SK-N-SH (cell line): ENCODE results near the gene GALNS. TPM values are rescaled to one million over a fixed set of nuclear protein-coding genes. Genes with fewer than 3 reads are reported as not detected.

Experiments
- CTCF ChIA-PET: fragments of 300-600, 350-600 bp; formaldehyde crosslinking; extraction: SDS; loops from one replicate; lab custom pipeline; 2021; lab: Yijun Ruan, JAX
- POLR2A ChIA-PET: fragments of 350-600 bp; sonication (Branson Sonifier 250); formaldehyde crosslinking; extraction: SDS; loops from one replicate; lab custom pipeline; 2020; ENCODE audit warnings: antibody characterized with exemption, inconsistent platforms; lab: Yijun Ruan, JAX
- DNase-seq: peaks from one replicate; pipeline ENCODE4 v3.0.0; 2012
- H2AFZ ChIP-seq: fragments of 200-600 bp; sonication (generic); 2 replicates; pipeline ENCODE4 v1.8.1; 2016; ENCODE audit warnings: antibody characterized with exemption, mild to moderate bottlenecking, low read depth
- H3F3A ChIP-seq: fragments of 200-600 bp; sonication (generic); replicated peaks from 2 replicates; pipeline ENCODE3; 2016; ENCODE audit warnings: antibody characterized with exemption, mild to moderate bottlenecking; ENCODE audit not compliant: insufficient read depth
- H3K27ac ChIP-seq, 2 experiments: fragments of 200-500 bp in 1 of 2; fragments of 200-600 bp in 1 of 2; sonication (Bioruptor generic) in 1 of 2; sonication (generic), shearing (Covaris generic) in 1 of 2; 2 replicates each; pipeline versions ENCODE4 v1.5.1 to v1.6.1; 2014 to 2016; ENCODE audit warnings: low read depth in 2 of 2, inconsistent platforms in 1 of 2, low read length in 1 of 2, mild to moderate bottlenecking in 1 of 2, mixed read lengths in 1 of 2
- H3K27me3 ChIP-seq: fragments of 200-600 bp; sonication (generic), shearing (Covaris generic); 2 replicates; pipeline ENCODE4 v1.6.1; 2016; ENCODE audit warnings: mixed run types; ENCODE audit not compliant: insufficient read depth
- H3K36me3 ChIP-seq, 2 experiments: fragments of 200-500 bp in 1 of 2; fragments of 200-600 bp in 1 of 2; sonication (Bioruptor generic) in 1 of 2; sonication (generic) in 1 of 2; replicated peaks in 1 of 2; 2 replicates each; pipeline versions ENCODE3 to v1.5.1; 2014 to 2016; ENCODE audit warnings: low read length in 1 of 2, mild to moderate bottlenecking in 1 of 2; ENCODE audit not compliant: insufficient read depth in 2 of 2, control insufficient read depth in 1 of 2
- H3K4me1 ChIP-seq, 2 experiments: fragments of 200-500 bp in 1 of 2; fragments of 200-600 bp in 1 of 2; sonication (Bioruptor generic) in 1 of 2; sonication (generic), shearing (Covaris generic) in 1 of 2; 2 replicates each; pipeline versions ENCODE4 v1.5.1 to v1.6.1; 2014 to 2016; ENCODE audit warnings: low read depth in 1 of 2, low read length in 1 of 2, mixed run types in 1 of 2; ENCODE audit not compliant: insufficient read depth in 2 of 2, control insufficient read depth in 1 of 2
- H3K4me2 ChIP-seq: fragments of 200-600 bp; sonication (generic), shearing (Covaris generic); 2 replicates; pipeline ENCODE4 v1.6.1; 2017; ENCODE audit warnings: mixed run types
- H3K4me3 ChIP-seq, 2 experiments: fragments of 200-500 bp in 1 of 2; fragments of 200-600 bp in 1 of 2; sonication (Bioruptor generic) in 1 of 2; sonication (generic), shearing (Covaris generic) in 1 of 2; 2 replicates each; pipeline versions ENCODE4 v1.5.1 to v1.8.1; 2014 to 2016; ENCODE audit warnings: low read depth in 2 of 2, inconsistent platforms in 1 of 2, low read length in 1 of 2, mild to moderate bottlenecking in 1 of 2, mixed read lengths in 1 of 2, moderate library complexity in 1 of 2
- H3K79me2 ChIP-seq: fragments of 200-600 bp; sonication (generic); 2 replicates; pipeline ENCODE4 v1.8.1; 2017; ENCODE audit warnings: mild to moderate bottlenecking; ENCODE audit not compliant: insufficient read depth
- H3K9ac ChIP-seq: fragments of 200-600 bp; sonication (generic); 2 replicates; pipeline ENCODE4 v1.6.1; 2017; ENCODE audit warnings: mixed run types
- H3K9me2 ChIP-seq: fragments of 200-600 bp; sonication (generic); 2 replicates; pipeline ENCODE4 v1.6.1; 2017; ENCODE audit warnings: mixed run types
- H3K9me3 ChIP-seq: fragments of 200-600 bp; sonication (generic); 2 replicates; pipeline ENCODE4 v1.6.1; 2017; ENCODE audit warnings: mixed run types, mild to moderate bottlenecking, moderate library complexity
- H4K20me1 ChIP-seq: fragments of 200-600 bp; sonication (generic); 2 replicates; pipeline ENCODE4 v1.6.1; 2017; ENCODE audit warnings: mild to moderate bottlenecking, mixed run types; ENCODE audit not compliant: insufficient read depth
- EP300 ChIP-seq, 2 experiments: IDR thresholded peaks; 2 replicates each; pipeline versions ENCODE4 v1.4.0 to v1.6.1; 2012; ENCODE audit warnings: borderline replicate concordance in 1 of 2, low read depth in 1 of 2, low read length in 1 of 2
- EZH2phosphoT487 ChIP-seq: fragments of 200-600 bp; sonication (generic); IDR thresholded peaks from 2 replicates; pipeline ENCODE4 v1.6.1; 2017; ENCODE audit warnings: low read depth, mixed run types, mild to moderate bottlenecking, antibody characterized with exemption, moderate library complexity, borderline replicate concordance
- FOSL2 ChIP-seq: IDR thresholded peaks from 2 replicates; pipeline ENCODE4 v1.4.0; 2012; ENCODE audit warnings: low read depth, mild to moderate bottlenecking, moderate library complexity, borderline replicate concordance
- FOXM1 ChIP-seq: IDR thresholded peaks from 2 replicates; pipeline ENCODE4 v1.4.0; 2012; ENCODE audit warnings: low read depth, mild to moderate bottlenecking
- GABPA ChIP-seq: IDR thresholded peaks from 2 replicates; pipeline ENCODE4 v1.4.0; 2012; ENCODE audit warnings: low read depth, mild to moderate bottlenecking
- GATA2 ChIP-seq: sonication (generic); formaldehyde crosslinking; IDR thresholded peaks from 2 replicates; pipeline ENCODE4 v1.5.0; 2020; ENCODE audit warnings: mild to moderate bottlenecking, missing genetic modification reagents
- IRF3 ChIP-seq: fragments of 150-350 bp; IDR thresholded peaks from 2 replicates; pipeline ENCODE4 v1.6.1; 2016; ENCODE audit warnings: mild to moderate bottlenecking, low read depth, low read length
- JUND ChIP-seq: IDR thresholded peaks from 2 replicates; pipeline ENCODE4 v1.4.0; 2012
- MAX ChIP-seq: IDR thresholded peaks from 2 replicates; pipeline ENCODE4 v1.4.0; 2012; ENCODE audit warnings: low read depth
- MXI1 ChIP-seq: IDR thresholded peaks from 2 replicates; pipeline ENCODE4 v1.6.1; 2012; ENCODE audit warnings: mild to moderate bottlenecking, low read depth, low read length, improper control_type of control experiment
- NRF1 ChIP-seq: IDR thresholded peaks from 2 replicates; pipeline ENCODE4 v1.6.1; 2012; ENCODE audit warnings: low read depth, mild to moderate bottlenecking, low read length
- RCOR1 ChIP-seq: fragments of 150-350 bp; IDR thresholded peaks from 2 replicates; pipeline ENCODE4 v1.6.1; 2017; ENCODE audit warnings: antibody characterized with exemption, low read length
- RXRA ChIP-seq: IDR thresholded peaks from 2 replicates; pipeline ENCODE4 v1.4.0; 2012; ENCODE audit warnings: low read depth, mild to moderate bottlenecking, borderline replicate concordance
- SIN3A ChIP-seq: IDR thresholded peaks from 2 replicates; pipeline ENCODE4 v1.6.1; 2012; ENCODE audit warnings: low read depth, mild to moderate bottlenecking, low read length, moderate library complexity, borderline replicate concordance
- YY1 ChIP-seq: IDR thresholded peaks from 2 replicates; pipeline ENCODE4 v1.4.0; 2012; ENCODE audit warnings: low read depth, mild to moderate bottlenecking
- WGBS: methylation state at CpG from one replicate; pipeline ENCODE4 v1.1.6; 2017; ENCODE audit warnings: low lambda C conversion rate; 5-methylcytosine and 5-hydroxymethylcytosine counted together
- polyA plus RNA-seq, 3 experiments: library from polyadenylated mRNA; depleted of rRNA; stranded (reverse); fragments of >200 nt; gene quantifications; 2 replicates each; pipeline ENCODE4 v1.2.3, GENCODE V29; 2012
- TF ChIP-seq, protein P1 (sequence below): IDR thresholded peaks from 2 replicates; pipeline ENCODE4 v1.6.1; 2012; ENCODE audit warnings: mild to moderate bottlenecking, low read depth, low read length, moderate library complexity

The GALNS gene
- polyA plus RNA-seq, 1 of the 3 experiments (the other 2 are of a cell fraction) = 16.5 TPM

- TF ChIP-seq RXRA (no peak), EP300 (IDR thresholded peaks at IDR 0.05; ENCODE audit: borderline replicate concordance in 1 of 2, low read depth in 1 of 2, low read length in 1 of 2) (no peak), YY1 (no peak), GATA2 (CRISPR knock-in tag) (no peak), GABPA (no peak), EZH2phosphoT487 (no peak), MAX (no peak), FOXM1 (no peak), MXI1 (no peak), RCOR1 (no peak), JUND (no peak), IRF3 (no peak), FOSL2 (no peak), NRF1 (no peak), SIN3A (no peak)
- TF ChIP-seq, protein P1, sequence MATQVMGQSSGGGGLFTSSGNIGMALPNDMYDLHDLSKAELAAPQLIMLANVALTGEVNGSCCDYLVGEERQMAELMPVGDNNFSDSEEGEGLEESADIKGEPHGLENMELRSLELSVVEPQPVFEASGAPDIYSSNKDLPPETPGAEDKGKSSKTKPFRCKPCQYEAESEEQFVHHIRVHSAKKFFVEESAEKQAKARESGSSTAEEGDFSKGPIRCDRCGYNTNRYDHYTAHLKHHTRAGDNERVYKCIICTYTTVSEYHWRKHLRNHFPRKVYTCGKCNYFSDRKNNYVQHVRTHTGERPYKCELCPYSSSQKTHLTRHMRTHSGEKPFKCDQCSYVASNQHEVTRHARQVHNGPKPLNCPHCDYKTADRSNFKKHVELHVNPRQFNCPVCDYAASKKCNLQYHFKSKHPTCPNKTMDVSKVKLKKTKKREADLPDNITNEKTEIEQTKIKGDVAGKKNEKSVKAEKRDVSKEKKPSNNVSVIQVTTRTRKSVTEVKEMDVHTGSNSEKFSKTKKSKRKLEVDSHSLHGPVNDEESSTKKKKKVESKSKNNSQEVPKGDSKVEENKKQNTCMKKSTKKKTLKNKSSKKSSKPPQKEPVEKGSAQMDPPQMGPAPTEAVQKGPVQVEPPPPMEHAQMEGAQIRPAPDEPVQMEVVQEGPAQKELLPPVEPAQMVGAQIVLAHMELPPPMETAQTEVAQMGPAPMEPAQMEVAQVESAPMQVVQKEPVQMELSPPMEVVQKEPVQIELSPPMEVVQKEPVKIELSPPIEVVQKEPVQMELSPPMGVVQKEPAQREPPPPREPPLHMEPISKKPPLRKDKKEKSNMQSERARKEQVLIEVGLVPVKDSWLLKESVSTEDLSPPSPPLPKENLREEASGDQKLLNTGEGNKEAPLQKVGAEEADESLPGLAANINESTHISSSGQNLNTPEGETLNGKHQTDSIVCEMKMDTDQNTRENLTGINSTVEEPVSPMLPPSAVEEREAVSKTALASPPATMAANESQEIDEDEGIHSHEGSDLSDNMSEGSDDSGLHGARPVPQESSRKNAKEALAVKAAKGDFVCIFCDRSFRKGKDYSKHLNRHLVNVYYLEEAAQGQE = no peak
- Histone ChIP-seq H3K4me1 (no peaks in the 10 kb centered on the region; a peak in 1 of 4 replicates), H3K36me3 (no peaks in the 10 kb centered on the region), H3K79me2 (no peaks in the 10 kb centered on the region), H3K9me3 (no peaks in the 10 kb centered on the region), H3K4me2 (no peak overlapping the region), H2AFZ (no peak overlapping the region), H3K4me3 (no peak overlapping the region), H3F3A (no peaks in the 10 kb centered on the region), H3K27ac (no peak overlapping the region), H3K27me3 (peaks cover 45% of the 10 kb centered on the region), H3K9ac (no peak overlapping the region), H3K9me2 (no peaks in the 10 kb centered on the region), H4K20me1 (no peaks in the 10 kb centered on the region)
- CTCF ChIA-PET = interaction anchor here (1.0 kb wide), 1 partner anchor 284 kb away, joined by 3 read pairs; no protein-coding TSS in a partner anchor
- no peak for DNase-seq
- POLR2A ChIA-PET = no interaction called here
- WGBS = 54% methylated on average over 42 of the region's 49 CpGs
Measured at GRCh38 chr16:88883117-88883895, 26.6 kb upstream of the GALNS start.
